ENCODE results near the gene ATP5PF.

DNA sequence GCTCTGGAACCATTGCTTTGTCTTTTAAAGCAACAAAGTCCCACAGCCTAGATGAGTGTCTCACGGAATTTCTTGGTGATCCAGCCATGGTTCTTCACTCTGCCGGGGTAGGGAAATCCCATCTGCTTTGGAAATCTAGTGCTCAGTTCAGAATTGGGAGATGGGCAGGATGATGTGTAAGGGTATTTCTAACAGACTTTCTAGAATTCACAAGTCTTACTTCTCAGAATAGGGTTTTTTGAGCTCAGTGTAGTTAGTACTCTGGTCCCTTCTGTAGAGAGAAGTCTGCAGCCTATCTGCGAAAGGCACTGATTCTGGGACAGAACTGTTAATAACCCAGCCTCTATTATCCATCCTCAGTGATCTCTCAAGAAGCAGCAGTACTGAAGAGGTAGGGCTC is 25.4 kb upstream of the ATP5PF start:
- TF ChIP-seq, protein P1, sequence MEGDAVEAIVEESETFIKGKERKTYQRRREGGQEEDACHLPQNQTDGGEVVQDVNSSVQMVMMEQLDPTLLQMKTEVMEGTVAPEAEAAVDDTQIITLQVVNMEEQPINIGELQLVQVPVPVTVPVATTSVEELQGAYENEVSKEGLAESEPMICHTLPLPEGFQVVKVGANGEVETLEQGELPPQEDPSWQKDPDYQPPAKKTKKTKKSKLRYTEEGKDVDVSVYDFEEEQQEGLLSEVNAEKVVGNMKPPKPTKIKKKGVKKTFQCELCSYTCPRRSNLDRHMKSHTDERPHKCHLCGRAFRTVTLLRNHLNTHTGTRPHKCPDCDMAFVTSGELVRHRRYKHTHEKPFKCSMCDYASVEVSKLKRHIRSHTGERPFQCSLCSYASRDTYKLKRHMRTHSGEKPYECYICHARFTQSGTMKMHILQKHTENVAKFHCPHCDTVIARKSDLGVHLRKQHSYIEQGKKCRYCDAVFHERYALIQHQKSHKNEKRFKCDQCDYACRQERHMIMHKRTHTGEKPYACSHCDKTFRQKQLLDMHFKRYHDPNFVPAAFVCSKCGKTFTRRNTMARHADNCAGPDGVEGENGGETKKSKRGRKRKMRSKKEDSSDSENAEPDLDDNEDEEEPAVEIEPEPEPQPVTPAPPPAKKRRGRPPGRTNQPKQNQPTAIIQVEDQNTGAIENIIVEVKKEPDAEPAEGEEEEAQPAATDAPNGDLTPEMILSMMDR (IDR thresholded peaks at IDR 0.05) = no peak
- TF ChIP-seq POLR2A (IDR thresholded peaks at IDR 0.05) = no peak
